Mucosa of descending colon (tissue), 3 donors: ENCODE results near the gene ANKRD6. TPM values are rescaled to one million over a fixed set of nuclear protein-coding genes. Genes with fewer than 3 reads are reported as not detected.

Experiments used
- ATAC-seq: fragments of 200-7000 bp; cut with Tn5 transposase; one replicate; pipeline ENCODE4 v1.9.1; 2020; ENCODE audit warnings: mild to moderate bottlenecking, moderate library complexity
- DNase-seq, 3 donors: peaks; one replicate each; pipeline ENCODE4 v3.0.0-alpha.2; 2020
- H3K36me3 ChIP-seq: fragments of 200-600 bp; one replicate; pipeline ENCODE4 v1.8.0; 2021; ENCODE audit warnings: low read depth, mild to moderate bottlenecking
- H3K4me1 ChIP-seq: fragments of 200-600 bp; one replicate; pipeline ENCODE4 v1.8.0; 2021; ENCODE audit warnings: low read depth, mild to moderate bottlenecking
- H3K4me3 ChIP-seq: fragments of 200-600 bp; one replicate; pipeline ENCODE4 v1.8.0; 2021; ENCODE audit warnings: mild to moderate bottlenecking
- H3K9me3 ChIP-seq: fragments of 200-600 bp; one replicate; pipeline ENCODE4 v1.8.0; 2021; ENCODE audit warnings: mild to moderate bottlenecking
- intact Hi-C, 2 donors: fragments of 100-400 bp; cut with DNase I in 1 of 2; cut with micrococcal nuclease in 1 of 2; formaldehyde crosslinking; loops; one replicate each; pipeline versions ENCODE4 v1.11.0 to v1.11.1; 2022; cut with DNase I, micrococcal nuclease
- total RNA-seq, 3 donors: library from RNA; stranded (reverse); fragmentation: NEBNext Ultra II Directional in 2 of 3; extraction: Animal tissue kit (Norgen Biotek cat#: 25700) in 2 of 3; gene quantifications; one replicate each; pipeline versions ENCODE4 v1.2.1 to v1.2.4, GENCODE V29; 2021 to 2023
- TF ChIP-seq, protein P1 (sequence below): fragments of 200-600 bp; IDR thresholded peaks from one replicate; pipeline ENCODE4 v1.8.0; 2022; ENCODE audit warnings: antibody characterized with exemption, mild to moderate bottlenecking
- donor health status: DM: no; HTN: no; CAD: no; lungs with moderate emphysema.
- donor health status: DM: no; HTN: no; CAD: no.
- donor health status: DM: no; HTN: yes; CAD: no.

ANKRD6 gene
- total RNA-seq, 3 donors from 2014 or later, result 1.8 to 10.9 (median 2.8) TPM

DNA sequence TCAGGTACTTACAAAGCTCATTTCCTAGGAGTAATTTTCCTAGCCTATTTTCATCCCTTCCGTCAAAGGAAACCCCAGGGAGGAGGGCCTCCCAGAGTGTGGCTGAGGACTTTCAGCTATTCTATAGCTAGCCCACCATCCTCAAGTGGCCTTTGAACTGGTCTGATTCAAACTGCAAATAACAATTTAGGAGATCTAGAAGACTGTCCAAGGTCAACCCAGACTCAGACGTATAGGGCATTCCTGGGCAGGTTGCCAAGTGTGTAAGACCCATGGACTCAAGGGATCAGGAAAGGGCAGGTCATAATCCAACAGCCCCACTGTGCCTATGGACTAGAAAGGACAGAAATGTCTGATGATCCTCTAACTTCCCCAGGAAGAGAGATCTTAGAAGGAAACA lies 18.7 kb upstream of the ANKRD6 start:
- peak in 1 of 3 donors; percentile 6 for DNase-seq
- intact Hi-C loops, result no loop called here
- TF ChIP-seq, protein P1, sequence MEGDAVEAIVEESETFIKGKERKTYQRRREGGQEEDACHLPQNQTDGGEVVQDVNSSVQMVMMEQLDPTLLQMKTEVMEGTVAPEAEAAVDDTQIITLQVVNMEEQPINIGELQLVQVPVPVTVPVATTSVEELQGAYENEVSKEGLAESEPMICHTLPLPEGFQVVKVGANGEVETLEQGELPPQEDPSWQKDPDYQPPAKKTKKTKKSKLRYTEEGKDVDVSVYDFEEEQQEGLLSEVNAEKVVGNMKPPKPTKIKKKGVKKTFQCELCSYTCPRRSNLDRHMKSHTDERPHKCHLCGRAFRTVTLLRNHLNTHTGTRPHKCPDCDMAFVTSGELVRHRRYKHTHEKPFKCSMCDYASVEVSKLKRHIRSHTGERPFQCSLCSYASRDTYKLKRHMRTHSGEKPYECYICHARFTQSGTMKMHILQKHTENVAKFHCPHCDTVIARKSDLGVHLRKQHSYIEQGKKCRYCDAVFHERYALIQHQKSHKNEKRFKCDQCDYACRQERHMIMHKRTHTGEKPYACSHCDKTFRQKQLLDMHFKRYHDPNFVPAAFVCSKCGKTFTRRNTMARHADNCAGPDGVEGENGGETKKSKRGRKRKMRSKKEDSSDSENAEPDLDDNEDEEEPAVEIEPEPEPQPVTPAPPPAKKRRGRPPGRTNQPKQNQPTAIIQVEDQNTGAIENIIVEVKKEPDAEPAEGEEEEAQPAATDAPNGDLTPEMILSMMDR, result no peak
- Histone ChIP-seq H3K9me3 (no peaks in the 10 kb centered on the region), H3K36me3 (no peaks in the 10 kb centered on the region), H3K4me3 (no peak overlapping the region), H3K4me1 (peaks cover 4% of the 10 kb centered on the region)
- ATAC-seq, result no peak

DNA sequence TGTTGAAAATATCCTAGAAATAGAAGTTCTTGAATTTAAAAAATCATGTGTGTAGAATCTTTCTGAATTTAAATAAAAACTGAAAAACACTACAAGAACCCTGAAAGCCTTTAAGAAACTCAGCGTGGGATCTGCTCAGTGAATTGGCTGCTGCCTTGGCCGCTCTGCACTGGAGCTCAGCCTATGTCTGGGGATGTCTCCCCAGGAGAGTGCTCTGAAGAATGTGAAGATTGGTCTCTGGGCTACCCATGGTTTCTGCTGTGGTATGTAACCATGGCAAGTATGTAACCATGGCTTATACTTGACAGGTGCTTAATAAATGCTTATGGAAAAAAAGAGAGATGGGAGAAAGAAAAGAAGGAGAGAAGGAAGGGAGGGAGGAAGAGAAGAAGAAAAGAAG lies 17.8 kb upstream of the ANKRD6 start:
- ATAC-seq, result no peak
- Histone ChIP-seq H3K4me1 (peaks cover 4% of the 10 kb centered on the region), H3K36me3 (no peaks in the 10 kb centered on the region), H3K4me3 (no peak overlapping the region), H3K9me3 (no peaks in the 10 kb centered on the region)
- intact Hi-C loops, result no loop called here
- TF ChIP-seq, protein P1, result no peak
- DNase-seq, result no peak

DNA sequence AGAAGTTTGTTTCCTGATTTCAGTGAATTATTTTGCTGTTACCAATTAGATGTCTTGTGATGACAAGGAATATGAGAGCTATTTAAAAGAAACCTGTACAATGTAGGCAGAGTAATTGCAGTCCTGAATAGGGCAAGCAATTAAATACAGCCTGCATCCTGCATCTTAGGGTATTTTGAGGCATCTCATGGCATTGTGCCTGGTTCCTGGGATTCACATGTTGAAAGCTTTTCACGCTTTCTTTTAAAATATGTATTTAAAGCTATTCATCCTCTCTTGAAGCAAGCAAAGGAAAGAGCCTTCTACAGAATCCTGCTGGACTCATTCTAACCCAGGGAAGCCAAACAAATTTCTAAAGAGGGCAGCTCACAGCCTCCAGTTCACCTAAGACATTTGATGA lies 16.2 kb upstream of the ANKRD6 start:
- H3K4me1 ChIP-seq, result peaks cover 4% of the 10 kb centered on the region
- DNase-seq (no peak), ATAC-seq (no peak)
- H3K4me3 ChIP-seq, result no peak overlapping the region
- no peaks in the 10 kb centered on the region for H3K9me3 ChIP-seq
- no peaks in the 10 kb centered on the region for H3K36me3 ChIP-seq
- TF ChIP-seq, protein P1, result no peak
- intact Hi-C loops, result no loop called here

DNA sequence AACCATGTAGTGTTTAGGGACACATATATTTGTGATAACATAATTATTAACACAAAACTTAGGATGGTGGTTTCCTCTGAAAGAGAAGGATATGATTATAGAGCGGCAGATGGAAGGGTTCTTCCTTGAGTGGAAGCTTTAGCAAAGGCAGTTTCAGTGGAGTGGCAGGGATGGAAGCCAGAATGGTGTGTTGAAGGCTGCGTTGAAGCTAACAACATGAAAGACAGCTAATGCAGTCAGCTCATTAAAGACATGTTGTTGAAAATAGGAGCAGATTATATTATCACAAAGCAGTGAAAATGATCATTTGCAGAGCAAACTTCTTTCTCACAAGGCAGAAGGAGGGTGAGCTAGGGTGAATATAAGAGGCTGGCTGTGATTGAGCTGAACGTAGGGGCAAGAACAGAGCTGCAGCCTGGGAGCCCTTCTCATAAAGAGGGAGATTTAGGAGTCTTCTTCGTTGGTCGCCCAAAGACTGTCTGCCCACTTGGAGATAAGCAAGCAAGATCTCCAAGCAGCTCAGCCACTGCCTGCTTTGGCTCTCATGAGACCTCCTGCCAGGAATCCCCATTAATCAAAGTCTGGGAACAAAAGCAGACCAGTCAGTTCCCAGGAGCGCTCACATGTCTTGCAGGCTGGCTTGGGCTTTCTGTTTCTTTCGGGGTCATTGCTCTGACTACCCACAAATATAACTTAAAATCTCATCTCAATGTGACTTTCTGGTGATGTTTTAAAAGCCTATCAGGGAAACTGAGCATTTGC lies 2.6 kb upstream of the ANKRD6 start:
- ATAC-seq (no peak), DNase-seq (no peak)
- H3K9me3 ChIP-seq, result no peaks in the 10 kb centered on the region
- no peaks in the 10 kb centered on the region for H3K36me3 ChIP-seq
- intact Hi-C loops, result loop anchor here in 1 of 2 donors (5.0 kb wide), 1 partner anchor 182 kb away; no protein-coding TSS in a partner anchor
- peaks cover 7% of the 10 kb centered on the region for H3K4me1 ChIP-seq
- no peak overlapping the region for H3K4me3 ChIP-seq
- TF ChIP-seq, protein P1, result no peak

DNA sequence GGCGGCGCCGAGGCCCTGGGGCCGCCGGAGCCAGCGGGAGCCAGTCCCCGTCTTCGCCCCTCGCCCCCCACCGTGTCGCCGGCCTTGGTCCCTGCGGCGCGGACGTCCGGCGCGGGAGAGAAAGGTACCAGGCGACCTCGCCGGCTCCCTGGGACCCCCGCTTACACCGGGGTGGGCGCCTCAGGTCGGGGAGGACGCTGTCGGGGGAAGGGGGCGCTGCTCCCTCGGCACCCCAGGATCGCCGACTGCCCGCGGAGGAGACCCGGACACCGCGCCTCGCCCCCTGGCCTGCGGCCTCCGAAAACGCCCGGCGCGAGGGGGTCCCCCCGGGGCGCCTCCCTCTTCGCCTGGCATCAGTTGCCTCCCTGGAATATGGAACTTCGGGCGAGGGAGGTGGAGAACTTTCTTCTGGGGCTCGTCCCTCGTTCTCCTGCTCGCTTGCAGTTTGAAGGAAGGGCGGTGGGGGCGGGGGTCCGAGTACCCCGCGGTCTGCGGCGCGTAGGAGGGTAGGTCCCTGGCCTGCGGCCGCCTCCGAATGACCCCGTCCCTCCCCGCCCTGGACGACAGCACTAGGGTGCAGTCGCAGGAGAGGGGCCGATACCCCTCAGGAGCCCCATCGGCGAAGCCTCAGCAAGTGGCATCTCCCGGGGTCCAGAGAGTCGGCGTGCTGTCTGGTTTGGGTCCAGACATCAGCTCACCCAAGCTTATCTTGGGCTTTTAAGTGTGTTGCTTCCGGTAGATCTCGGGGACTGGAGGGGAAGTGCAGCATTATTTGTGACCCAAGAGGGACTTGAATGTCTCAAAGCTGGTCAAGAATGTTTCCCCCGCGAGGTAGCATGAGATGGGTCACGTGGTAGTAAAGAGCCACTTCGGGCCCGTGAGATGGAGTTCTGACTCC lies 549 bp downstream of the ANKRD6 start:
- peaks cover 7% of the 10 kb centered on the region for H3K4me1 ChIP-seq

More for the DNA sequence above, 549 bp downstream of the ANKRD6 start:
- TF ChIP-seq, protein P1, result no peak
- ATAC-seq (peak; percentile 12), DNase-seq (peak; percentile 11 to 56 (median 27))
- intact Hi-C loops, result loop anchor here in 1 of 2 donors (5.0 kb wide), 1 partner anchor 179 kb away; no protein-coding TSS in a partner anchor
- H3K9me3 ChIP-seq, result no peaks in the 10 kb centered on the region
- H3K36me3 ChIP-seq, result no peaks in the 10 kb centered on the region
- H3K4me3 ChIP-seq, result peak overlapping the region; percentile 38
